OCI-LY1 (cell line): Measurements from ENCODE around the gene VPS35L.

Experiments
- H2AFZ ChIP-seq: fragments of 200-600 bp; sonication (generic), shearing (Covaris generic); 2 replicates; pipeline ENCODE4 v1.6.0; 2014; ENCODE audit warnings: antibody characterized with exemption, mild to moderate bottlenecking, low read length
- H3F3A ChIP-seq: fragments of 200-600 bp; sonication (generic), shearing (Covaris generic); 2 replicates; pipeline ENCODE4 v1.6.0; 2014; ENCODE audit warnings: mild to moderate bottlenecking, antibody characterized with exemption, low read length, moderate library complexity; ENCODE audit not compliant: insufficient read depth
- H3K27ac ChIP-seq: fragments of 200-600 bp; sonication (generic); 2 replicates; pipeline ENCODE4 v1.5.1; 2014; ENCODE audit warnings: low read length, mixed run types, mild to moderate bottlenecking, low read depth; ENCODE audit not compliant: poor library complexity, severe bottlenecking
- H3K27me3 ChIP-seq: fragments of 200-600 bp; sonication (generic); 2 replicates; pipeline ENCODE4 v1.6.0; 2014; ENCODE audit warnings: antibody characterized with exemption, mild to moderate bottlenecking, low read length, moderate library complexity; ENCODE audit not compliant: insufficient read depth
- H3K36me3 ChIP-seq: fragments of 200-600 bp; sonication (generic); 2 replicates; pipeline ENCODE4 v1.6.1; 2014; ENCODE audit warnings: mild to moderate bottlenecking, antibody characterized with exemption, low read length, moderate library complexity, mixed read lengths; ENCODE audit not compliant: insufficient read depth
- H3K4me1 ChIP-seq: fragments of 200-600 bp; sonication (generic); 2 replicates; pipeline ENCODE4 v1.5.1; 2014; ENCODE audit warnings: mild to moderate bottlenecking, low read length, moderate library complexity; ENCODE audit not compliant: insufficient read depth, severe bottlenecking
- H3K4me2 ChIP-seq: fragments of 200-600 bp; sonication (generic), shearing (Covaris generic); 2 replicates; pipeline ENCODE4 v1.6.1; 2014; ENCODE audit warnings: low read length
- H3K4me3 ChIP-seq: fragments of 200-600 bp; sonication (generic); 2 replicates; pipeline ENCODE4 v1.5.1; 2014; ENCODE audit warnings: low read length, low read depth, mild to moderate bottlenecking, mixed read lengths; ENCODE audit not compliant: poor library complexity, severe bottlenecking
- H3K79me2 ChIP-seq: fragments of 200-600 bp; shearing (Covaris generic); 2 replicates; pipeline ENCODE4 v1.6.1; 2016; ENCODE audit warnings: mixed run types, low read length, mixed read lengths; ENCODE audit not compliant: insufficient read depth
- H3K9ac ChIP-seq: fragments of 200-600 bp; sonication (generic), shearing (Covaris generic); 2 replicates; pipeline ENCODE4 v1.6.1; 2014; ENCODE audit warnings: mild to moderate bottlenecking, low read length, mixed read lengths
- H3K9me2 ChIP-seq: fragments of 200-600 bp; sonication (generic), shearing (Covaris generic); 2 replicates; pipeline ENCODE4 v1.6.1; 2014; ENCODE audit warnings: low read depth, mild to moderate bottlenecking, low read length, mixed read lengths
- H3K9me3 ChIP-seq: fragments of 200-600 bp; shearing (Covaris generic); 2 replicates; pipeline ENCODE4 v1.6.1; 2014; ENCODE audit warnings: low read length, mixed read lengths
- H4K20me1 ChIP-seq: fragments of 200-600 bp; sonication (generic), shearing (Covaris generic); 2 replicates; pipeline ENCODE4 v1.6.0; 2016; ENCODE audit warnings: mild to moderate bottlenecking, low read length; ENCODE audit not compliant: insufficient read depth
- CTCF ChIP-seq: fragments of 200-600 bp; sonication (generic), shearing (Covaris generic); IDR thresholded peaks from 2 replicates; pipeline ENCODE4 v1.5.1; 2017; ENCODE audit warnings: mild to moderate bottlenecking, antibody characterized with exemption, low read length, moderate library complexity, mixed read lengths
- EZH2 ChIP-seq: fragments of 200-600 bp; sonication (generic), shearing (Covaris generic); IDR thresholded peaks from 2 replicates; pipeline ENCODE4 v1.8.0; 2017; ENCODE audit warnings: borderline replicate concordance, mixed run types, mild to moderate bottlenecking, antibody characterized with exemption, low read length, moderate library complexity, mixed read lengths

VPS35L gene

DNA sequence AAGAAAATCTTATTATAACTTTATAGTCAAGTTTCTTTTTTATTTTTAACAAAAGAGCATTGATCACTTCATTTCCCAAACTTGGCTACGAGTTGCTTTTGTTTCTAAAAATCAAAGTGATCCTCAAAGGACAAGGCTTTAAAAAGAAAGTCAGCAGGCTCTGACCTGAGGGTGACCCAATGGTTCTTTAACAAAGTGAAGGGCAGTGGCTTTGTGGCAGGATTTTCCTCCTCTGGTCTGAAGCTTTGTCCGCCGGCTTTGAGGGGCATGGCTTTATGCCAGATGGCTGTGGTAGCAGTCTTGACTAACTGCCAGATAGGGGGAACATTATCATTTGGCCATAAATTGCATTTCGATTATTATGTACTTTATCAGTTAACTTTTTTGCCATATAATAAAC lies 191.1 kb downstream of the VPS35L start:
- Histone ChIP-seq H3K27ac (no peak overlapping the region), H2AFZ (no peak overlapping the region), H3K4me3 (no peak overlapping the region), H3K9me3 (no peaks in the 10 kb centered on the region), H3K4me2 (no peak overlapping the region), H3K9ac (no peak overlapping the region), H3K4me1 (no peaks in the 10 kb centered on the region), H3K79me2 (no peaks in the 10 kb centered on the region), H3K27me3 (no peaks in the 10 kb centered on the region), H4K20me1 (no peaks in the 10 kb centered on the region), H3K36me3 (no peaks in the 10 kb centered on the region), H3K9me2 (no peaks in the 10 kb centered on the region), H3F3A (no peaks in the 10 kb centered on the region)
- TF ChIP-seq CTCF (no peak), EZH2 (no peak)

DNA sequence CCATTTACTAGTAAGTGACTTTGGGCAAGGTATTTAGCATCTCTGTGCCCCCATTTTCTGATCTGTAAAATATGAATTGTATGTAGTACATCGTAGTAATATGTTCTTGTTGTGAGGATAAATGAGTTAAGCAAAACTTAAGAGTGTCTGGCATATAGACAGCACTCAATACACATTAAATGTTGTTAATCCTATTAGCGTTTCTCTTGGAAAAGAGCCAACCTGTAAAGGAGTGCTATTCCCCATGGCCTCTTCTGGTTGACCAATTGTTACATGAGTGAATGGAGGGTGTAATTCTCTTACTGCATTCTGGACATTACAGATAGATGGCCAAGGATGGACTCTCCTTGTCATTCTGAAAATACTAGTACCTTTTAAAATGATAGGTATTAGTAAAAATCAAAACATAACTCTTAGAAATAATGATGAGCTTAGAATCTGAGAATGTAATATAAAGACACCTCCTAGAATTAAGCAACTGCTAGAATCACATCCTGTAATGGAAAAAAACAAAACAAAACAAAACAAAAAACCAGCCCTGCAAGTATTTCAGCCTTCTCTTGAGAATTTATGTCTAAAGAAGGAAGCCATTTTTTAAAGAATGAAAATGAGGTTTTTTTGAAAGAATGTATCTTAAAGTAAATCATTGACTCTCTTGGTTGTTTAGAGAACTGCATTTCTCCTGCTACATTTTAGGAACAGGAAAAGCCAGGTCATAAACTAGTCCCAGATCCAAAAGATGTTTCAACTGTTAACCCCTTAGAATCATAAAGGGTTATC lies 193.1 kb downstream of the VPS35L start:
- Histone ChIP-seq H3K36me3 (no peaks in the 10 kb centered on the region), H3K27ac (no peak overlapping the region), H3F3A (no peaks in the 10 kb centered on the region), H3K9me2 (no peaks in the 10 kb centered on the region), H3K4me1 (no peaks in the 10 kb centered on the region), H3K4me2 (no peak overlapping the region), H3K9me3 (no peaks in the 10 kb centered on the region), H4K20me1 (no peaks in the 10 kb centered on the region), H2AFZ (no peak overlapping the region), H3K79me2 (no peaks in the 10 kb centered on the region), H3K27me3 (no peaks in the 10 kb centered on the region), H3K9ac (no peak overlapping the region), H3K4me3 (no peak overlapping the region)
- no peak for TF ChIP-seq EZH2
- TF ChIP-seq CTCF: no peak

DNA sequence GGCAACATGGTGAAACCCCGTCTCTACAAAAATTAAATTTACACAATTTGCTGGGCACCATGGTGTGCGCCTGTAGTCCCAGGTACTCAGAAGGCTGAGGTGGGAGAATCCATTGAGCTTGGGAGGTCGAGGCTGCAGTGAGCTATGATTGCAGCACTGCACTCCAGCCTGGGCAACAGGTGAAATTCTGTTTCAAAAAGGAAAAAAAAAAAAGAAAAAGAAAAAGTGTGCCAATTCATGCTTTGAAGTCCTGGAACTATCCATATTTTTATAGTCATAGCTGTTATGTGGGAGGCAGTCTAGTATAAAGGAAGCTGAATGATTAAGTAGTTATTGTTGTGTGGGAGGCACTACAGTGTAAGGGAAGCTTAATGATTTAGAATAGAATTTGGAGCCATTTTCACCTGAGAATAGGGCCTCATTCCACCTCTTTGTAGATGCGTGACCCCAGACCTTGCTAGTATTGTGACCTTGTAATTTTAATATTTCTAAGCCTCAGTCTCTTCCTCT lies 194.1 kb downstream of the VPS35L start:
- no peak overlapping the region for H3K4me3 ChIP-seq
- TF ChIP-seq CTCF (no peak), EZH2 (no peak)
- no peaks in the 10 kb centered on the region for H3K36me3 ChIP-seq
- no peaks in the 10 kb centered on the region for H3K9me2 ChIP-seq
- no peak overlapping the region for H3K27ac ChIP-seq
- no peaks in the 10 kb centered on the region for H3F3A ChIP-seq
- no peak overlapping the region for H3K4me2 ChIP-seq
- no peaks in the 10 kb centered on the region for H3K4me1 ChIP-seq
- H3K79me2 ChIP-seq: no peaks in the 10 kb centered on the region
- no peaks in the 10 kb centered on the region for H4K20me1 ChIP-seq
- no peaks in the 10 kb centered on the region for H3K27me3 ChIP-seq
- no peak overlapping the region for H3K9ac ChIP-seq
- no peak overlapping the region for H2AFZ ChIP-seq
- H3K9me3 ChIP-seq: no peaks in the 10 kb centered on the region
